WTC11 (cell line): ENCODE results near the gene LAMB4.

Experiments used
- CDX4 ChIP-seq: fragments of 250-450 bp; sonication (Bioruptor Pico); IDR thresholded peaks from 2 replicates; pipeline ENCODE4 v1.9.0; 2021; ENCODE audit warnings: moderate library complexity, mild to moderate bottlenecking, inconsistent platforms, borderline replicate concordance
- CTCF ChIP-seq: fragments of 200-600 bp; IDR thresholded peaks from 2 replicates; pipeline ENCODE4 v1.8.0; 2022; ENCODE audit warnings: antibody characterized with exemption
- ELF4 ChIP-seq: sonication (generic); formaldehyde crosslinking; IDR thresholded peaks from 2 replicates; pipeline ENCODE4 v1.8.1; 2022; ENCODE audit warnings: low read depth, mild to moderate bottlenecking, moderate library complexity, missing genetic modification reagents
- ERG ChIP-seq: fragments of 250-450 bp; sonication (Bioruptor Pico); IDR thresholded peaks from 2 replicates; pipeline ENCODE4 v1.8.0; 2021; ENCODE audit warnings: mild to moderate bottlenecking
- NFYB ChIP-seq: sonication (generic); formaldehyde crosslinking; conservative IDR thresholded peaks from 2 replicates; pipeline ENCODE4 v1.8.0; 2022; ENCODE audit warnings: low read depth, missing genetic modification reagents
- PREB ChIP-seq: sonication (generic); formaldehyde crosslinking; IDR thresholded peaks from 2 replicates; pipeline ENCODE4 v1.8.1; 2022; ENCODE audit warnings: mild to moderate bottlenecking, missing genetic modification reagents, moderate library complexity, borderline replicate concordance
- TEAD4 ChIP-seq: sonication (generic); formaldehyde crosslinking; IDR thresholded peaks from 2 replicates; pipeline ENCODE4 v1.8.0; 2022; ENCODE audit warnings: mild to moderate bottlenecking, missing genetic modification reagents
- USF2 ChIP-seq: sonication (generic); formaldehyde crosslinking; IDR thresholded peaks from 2 replicates; pipeline ENCODE4 v1.8.1; 2023; ENCODE audit warnings: mild to moderate bottlenecking, missing genetic modification reagents, moderate library complexity
- ZNF138 ChIP-seq: sonication (generic); formaldehyde crosslinking; conservative IDR thresholded peaks from 2 replicates; pipeline ENCODE4 v1.8.1; 2022; ENCODE audit warnings: mild to moderate bottlenecking, moderate library complexity, missing genetic modification reagents
- ZNF232 ChIP-seq: sonication (generic); formaldehyde crosslinking; IDR thresholded peaks from 2 replicates; pipeline ENCODE4 v1.8.0; 2022; ENCODE audit warnings: mild to moderate bottlenecking, missing genetic modification reagents

GRCh38 chr7:108130261-108130660 lies at the start of gene LAMB4:
- TF ChIP-seq ZNF232 (CRISPR knock-in tag) (no peak), NFYB (CRISPR knock-in tag) (no peak), TEAD4 (CRISPR knock-in tag) (no peak), CDX4 (CRISPR knock-in tag) (no peak), CTCF (no peak), ZNF138 (CRISPR knock-in tag) (no peak), ELF4 (no peak), USF2 (CRISPR knock-in tag) (no peak), PREB (CRISPR knock-in tag) (no peak), ERG (CRISPR knock-in tag) (no peak)
